ENCODE measurements around the gene ASB16. TPM values are rescaled to one million over a fixed set of nuclear protein-coding genes. Genes with fewer than 3 reads are reported as not detected.

ASB16 gene
- total and polyA plus RNA-seq, 9 of the 15 experiments (the other 6 are each of a cell fraction or from before 2014, with no cell fraction given) = 0.03 to 0.07 TPM; not detected in 7

DNA sequence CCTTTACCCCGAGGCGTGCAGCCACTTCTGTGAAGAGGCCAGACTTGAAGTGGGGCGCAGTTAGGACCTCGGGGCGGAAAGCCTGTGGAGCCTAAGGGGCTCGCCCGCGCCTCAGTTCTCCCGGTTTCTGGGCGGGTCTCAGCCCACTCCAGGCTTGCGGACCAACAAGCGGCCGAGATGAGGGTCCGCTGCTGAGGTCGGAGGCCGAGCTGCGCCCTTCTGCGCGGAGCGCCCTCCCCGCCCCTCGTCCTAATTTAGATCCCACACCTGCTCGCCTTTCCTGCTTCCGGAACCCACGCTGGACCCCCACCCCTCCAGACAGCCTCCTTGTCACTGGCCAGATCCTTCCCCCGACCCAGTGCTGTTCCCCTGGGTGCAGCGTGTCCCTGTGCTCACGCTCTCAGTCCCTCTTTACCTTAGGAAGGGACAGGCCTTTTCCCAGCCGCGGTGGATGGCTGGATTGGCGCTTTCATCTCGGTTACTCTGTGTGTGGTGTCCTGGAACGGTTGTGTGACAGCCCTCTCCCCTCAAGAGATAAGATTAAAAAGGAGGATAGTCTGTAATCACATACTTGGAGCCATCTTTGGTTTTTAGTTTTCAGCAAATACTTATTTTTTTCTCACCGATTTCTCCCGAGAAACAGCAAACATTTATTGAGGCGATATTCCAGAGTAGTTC lies 30.1 kb downstream of the ASB16 start (continued):
- TF ChIP-seq, protein P1, sequence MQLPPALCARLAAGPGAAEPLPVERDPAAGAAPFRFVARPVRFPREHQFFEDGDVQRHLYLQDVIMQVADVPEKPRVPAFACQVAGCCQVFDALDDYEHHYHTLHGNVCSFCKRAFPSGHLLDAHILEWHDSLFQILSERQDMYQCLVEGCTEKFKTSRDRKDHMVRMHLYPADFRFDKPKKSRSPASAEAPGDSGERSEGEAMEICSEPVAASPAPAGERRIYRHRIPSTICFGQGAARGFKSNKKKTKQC (CRISPR knock-in tag; IDR thresholded peaks at IDR 0.05) = 0 out of 2 replicates have a peak, but pooled peaks have one; percentile 22
- TF ChIP-seq POLR2AphosphoS5 (IDR thresholded peaks at IDR 0.05; ENCODE audit: control insufficient read depth, insufficient read depth, low read depth, low read length) = peak; percentile 55; the same call in 1 of the 2 replicates
- peak; percentile 42 for TF ChIP-seq SAP30 (IDR thresholded peaks at IDR 0.05; ENCODE audit: borderline replicate concordance, insufficient read depth, low read depth, low read length, poor library complexity, severe bottlenecking)
- no peak for TF ChIP-seq SNAPC5 (CRISPR knock-in tag; IDR thresholded peaks at IDR 0.05)
- TF ChIP-seq PURB (CRISPR knock-in tag; IDR thresholded peaks at IDR 0.05; ENCODE audit: low read depth) = no peak
- 0 out of 4 replicates have a peak, but pooled peaks of 1 of the 2 experiments have one; percentile 37 for TF ChIP-seq HDAC1 (IDR thresholded peaks at IDR 0.05)
- no peak for TF ChIP-seq ZNF79 (CRISPR knock-in tag; IDR thresholded peaks at IDR 0.05; ENCODE audit: low read depth)
- no peak for TF ChIP-seq TAF7 (tag; IDR thresholded peaks at IDR 0.05)
- no peak for TF ChIP-seq ARID2 (IDR thresholded peaks at IDR 0.05)
- no peak; the same call in 1 of the 2 replicates for TF ChIP-seq MTA1 (IDR thresholded peaks at IDR 0.05; ENCODE audit: borderline replicate concordance)
- no peak for TF ChIP-seq HCFC1 (IDR thresholded peaks at IDR 0.05; ENCODE audit: low read depth, low read length)
- TF ChIP-seq ZNF282 (CRISPR knock-in tag; IDR thresholded peaks at IDR 0.05) = no peak
- peak; percentile 51; the same call in 1 of the 2 replicates for TF ChIP-seq ZBTB7A (IDR thresholded peaks at IDR 0.05; ENCODE audit: borderline replicate concordance, control insufficient read depth, low read depth, low read length)
- TF ChIP-seq USF2 (CRISPR knock-in tag; IDR thresholded peaks at IDR 0.05) = no peak
- no peak for TF ChIP-seq ZNF311 (CRISPR knock-in tag; IDR thresholded peaks at IDR 0.05)
- TF ChIP-seq ZSCAN29 (IDR thresholded peaks at IDR 0.05) = no peak
- TF ChIP-seq, protein P2, sequence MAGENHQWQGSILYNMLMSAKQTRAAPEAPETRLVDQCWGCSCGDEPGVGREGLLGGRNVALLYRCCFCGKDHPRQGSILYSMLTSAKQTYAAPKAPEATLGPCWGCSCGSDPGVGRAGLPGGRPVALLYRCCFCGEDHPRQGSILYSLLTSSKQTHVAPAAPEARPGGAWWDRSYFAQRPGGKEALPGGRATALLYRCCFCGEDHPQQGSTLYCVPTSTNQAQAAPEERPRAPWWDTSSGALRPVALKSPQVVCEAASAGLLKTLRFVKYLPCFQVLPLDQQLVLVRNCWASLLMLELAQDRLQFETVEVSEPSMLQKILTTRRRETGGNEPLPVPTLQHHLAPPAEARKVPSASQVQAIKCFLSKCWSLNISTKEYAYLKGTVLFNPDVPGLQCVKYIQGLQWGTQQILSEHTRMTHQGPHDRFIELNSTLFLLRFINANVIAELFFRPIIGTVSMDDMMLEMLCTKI (IDR thresholded peaks at IDR 0.05; ENCODE audit: partially characterized antibody) = no peak
- no peak for TF ChIP-seq MTA2 (IDR thresholded peaks at IDR 0.05; ENCODE audit: low read depth)
- no peak for TF ChIP-seq RFX5 (IDR thresholded peaks at IDR 0.05; ENCODE audit: low read depth, low read length)
- TF ChIP-seq KDM4B (IDR thresholded peaks at IDR 0.05; ENCODE audit: borderline replicate concordance in 2 of 2, low read depth in 1 of 2) = no peak
- no peak for TF ChIP-seq ADNP (tag; IDR thresholded peaks at IDR 0.05)
- no peak for TF ChIP-seq U2AF2 (optimal IDR thresholded peaks at IDR 0.05; ENCODE audit: low read depth, low read length)
- no peak for TF ChIP-seq TCF15 (CRISPR knock-in tag; IDR thresholded peaks at IDR 0.05)
- no peak for TF ChIP-seq POLR3G (IDR thresholded peaks at IDR 0.05; ENCODE audit: extremely low read depth, insufficient read length, insufficient replicate concordance)
- TF ChIP-seq SAFB (IDR thresholded peaks at IDR 0.05; ENCODE audit: borderline replicate concordance, low read depth, low read length) = no peak
- TF ChIP-seq FOXA3 (CRISPR knock-in tag; conservative IDR thresholded peaks at IDR 0.05 in 1 of 2, IDR thresholded peaks at IDR 0.05 in 1 of 2) = no peak
